HG03558 (cell line): ENCODE results near the gene NPFFR2.
"Not testable (repeated sequence)": the region's sequence is repeated elsewhere in the genome, so short reads cannot be mapped to it uniquely, and the experiment has no call there.

Source experiments
- ATAC-seq: cut with Tn5 transposase; IDR thresholded peaks from one replicate; pipeline ENCODE4 v1.9.1; 2021; ENCODE audit warnings: moderate number of reproducible peaks; ENCODE audit not compliant: unreplicated experiment; ENCODE audit errors: extremely low read depth

NPFFR2 gene

GRCh38 chr4:72110886-72111285, 79.1 kb downstream of the NPFFR2 start:
- ATAC-seq = no peak

- no peak for ATAC-seq
Measured at GRCh38 chr4:72111863-72112262, 80.1 kb downstream of the NPFFR2 start.

- ATAC-seq = peak; percentile 94
Measured at GRCh38 chr4:72112514-72113156, 80.8 kb downstream of the NPFFR2 start.

- ATAC-seq = no peak
Measured at GRCh38 chr4:72118017-72118416, 86.2 kb downstream of the NPFFR2 start.

GRCh38 chr4:72119946-72120345, 88.1 kb downstream of the NPFFR2 start:
- ATAC-seq = no peak

- ATAC-seq = no peak
Measured at GRCh38 chr4:72128741-72129140, 96.9 kb downstream of the NPFFR2 start.

- ATAC-seq = no peak
Measured at GRCh38 chr4:72136429-72136828, 104.6 kb downstream of the NPFFR2 start.

GRCh38 chr4:72139997-72140396, 108.2 kb downstream of the NPFFR2 start:
- not testable (repeated sequence) for ATAC-seq

- ATAC-seq = no peak
Measured at GRCh38 chr4:72144241-72144640, 112.4 kb downstream of the NPFFR2 start.

- ATAC-seq = no peak
Measured at GRCh38 chr4:72152731-72153130, 120.9 kb downstream of the NPFFR2 start.

- ATAC-seq = not testable (repeated sequence)
Measured at GRCh38 chr4:72153634-72154033, 121.8 kb downstream of the NPFFR2 start.

GRCh38 chr4:72169285-72169684, 137.5 kb downstream of the NPFFR2 start:
- ATAC-seq = not testable (repeated sequence)

- ATAC-seq = no peak
Measured at GRCh38 chr4:72169861-72170260, 138.1 kb downstream of the NPFFR2 start.

- no peak for ATAC-seq
Measured at GRCh38 chr4:72171761-72172160, 140.0 kb downstream of the NPFFR2 start.

- no peak for ATAC-seq
Measured at GRCh38 chr4:72179342-72179741, 147.5 kb downstream of the NPFFR2 start.

- peak; percentile 87 for ATAC-seq
Measured at GRCh38 chr4:72186714-72187113, 154.9 kb downstream of the NPFFR2 start.

GRCh38 chr4:72194046-72194445, 162.2 kb downstream of the NPFFR2 start:
- ATAC-seq = no peak

GRCh38 chr4:72194453-72194852, 162.7 kb downstream of the NPFFR2 start:
- no peak for ATAC-seq
